GM08714 (cell line): ENCODE measurements around the gene ING2.
"Not testable (repeated sequence)": the region's sequence is repeated elsewhere in the genome, so short reads cannot be mapped to it uniquely, and the experiment has no call there.

Experiments
- H3K4me3 ChIP-seq: fragments of 200-500 bp; sonication (Bioruptor generic); 2 replicates; pipeline ENCODE4 v1.5.1; 2014; ENCODE audit warnings: mild to moderate bottlenecking, low read length, inconsistent platforms
- ZNF274 ChIP-seq: IDR thresholded peaks from 2 replicates; pipeline ENCODE4 v1.6.1; 2012; ENCODE audit warnings: mild to moderate bottlenecking, low read depth, low read length

The ING2 gene

DNA sequence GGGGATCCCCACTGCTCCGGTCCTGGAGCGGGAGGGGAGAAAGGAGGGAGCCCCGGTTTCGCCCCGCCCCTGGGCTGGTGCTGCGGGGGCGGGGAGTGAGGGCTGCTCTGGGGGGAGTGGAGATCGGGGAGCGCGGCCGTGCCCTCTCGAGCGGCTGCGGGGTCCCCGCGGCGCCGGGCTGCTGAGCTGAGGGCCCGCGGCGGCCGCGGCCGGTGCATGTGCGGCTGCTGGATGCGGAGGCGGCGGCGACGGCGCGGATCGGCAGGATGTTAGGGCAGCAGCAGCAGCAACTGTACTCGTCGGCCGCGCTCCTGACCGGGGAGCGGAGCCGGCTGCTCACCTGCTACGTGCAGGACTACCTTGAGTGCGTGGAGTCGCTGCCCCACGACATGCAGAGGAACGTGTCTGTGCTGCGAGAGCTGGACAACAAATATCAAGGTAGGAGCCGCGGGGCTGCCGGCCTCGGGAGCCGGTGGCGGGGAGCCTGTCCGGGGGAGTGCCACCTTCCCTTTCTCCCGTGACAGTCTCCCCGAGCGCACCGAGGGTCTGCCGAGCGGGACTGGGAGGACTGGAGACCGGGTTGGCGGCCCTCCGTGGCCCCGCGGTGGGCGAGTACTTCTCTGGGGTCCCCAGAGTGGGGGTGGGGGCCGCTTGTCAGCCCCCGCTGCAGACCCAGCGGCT lies at the start of gene ING2:
Gene ING2, plus strand, starts transcription at position 129 of the 681 bp plus-strand sequence. Its CDS starts 138 bp downstream, at position 267.
- no peak for TF ChIP-seq ZNF274

DNA sequence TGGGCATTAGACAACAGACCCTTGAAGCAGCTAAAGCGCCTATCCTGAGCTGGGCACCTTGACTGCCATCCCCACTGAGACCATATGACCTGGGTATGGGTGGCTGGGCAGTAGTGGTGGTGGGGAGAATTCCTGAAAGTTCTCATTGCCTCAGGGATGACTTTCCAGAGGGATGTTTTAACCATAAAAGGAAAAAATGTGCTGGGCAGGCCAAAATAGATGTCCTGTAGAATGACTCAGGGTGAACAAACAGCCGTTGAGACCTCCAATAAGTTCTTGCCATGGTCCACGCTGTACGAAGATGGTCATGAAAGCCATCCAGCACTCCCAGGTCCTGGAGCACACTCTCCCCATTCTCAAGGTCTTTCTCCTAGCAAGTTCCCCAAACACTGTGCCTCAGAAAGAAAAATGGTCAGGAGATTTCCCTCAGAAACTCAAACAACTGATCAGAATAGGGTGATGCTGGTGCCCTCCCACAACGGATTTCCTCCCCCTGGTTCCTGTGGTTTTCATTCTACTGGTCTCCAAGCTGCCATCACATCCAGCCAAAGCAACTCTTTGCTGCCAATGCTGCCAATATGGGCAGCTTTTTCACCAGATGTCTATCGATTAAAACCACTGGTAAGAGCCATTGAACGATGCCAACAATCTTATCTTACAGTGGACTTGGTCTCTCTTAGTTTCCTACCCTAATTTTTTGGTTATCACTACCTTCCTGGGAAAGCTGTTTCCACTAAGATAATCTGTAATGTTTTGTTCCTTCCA lies 49.2 kb upstream of the ING2 start:
- no peak overlapping the region for H3K4me3 ChIP-seq

More for the DNA sequence above, at the start of gene ING2:
- peak within 1 kb of the TSS; percentile 84 for H3K4me3 ChIP-seq

DNA sequence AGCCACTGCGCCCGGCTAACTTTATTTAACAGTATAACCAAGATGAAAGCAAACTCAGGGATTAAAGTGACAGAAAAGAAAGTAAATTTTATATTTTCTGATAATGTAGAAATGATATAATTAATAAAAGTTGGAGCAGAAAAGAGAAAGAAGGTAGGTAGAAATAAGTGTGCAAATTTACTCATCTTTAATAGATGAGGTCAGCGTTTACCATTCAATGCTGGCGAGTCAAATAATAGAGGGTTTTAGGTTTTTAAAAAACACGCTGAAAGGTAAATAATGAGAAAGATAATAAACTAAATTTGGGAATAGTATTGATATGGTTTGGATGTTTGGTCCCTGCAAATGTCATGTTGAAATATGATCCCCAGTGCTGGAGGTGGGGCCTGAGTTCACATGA lies 46.9 kb upstream of the ING2 start:
- TF ChIP-seq ZNF274, result no peak
- no peak overlapping the region for H3K4me3 ChIP-seq

More for the DNA sequence above, 49.2 kb upstream of the ING2 start:
- no peak for TF ChIP-seq ZNF274

- H3K4me3 ChIP-seq, result not testable (repeated sequence)
These were observed 40.8 kb upstream of the ING2 start for GRCh38 chr4:183463903-183464619.

- H3K4me3 ChIP-seq, result not testable (repeated sequence)
These were observed 39.0 kb upstream of the ING2 start for GRCh38 chr4:183465879-183466278.

- H3K4me3 ChIP-seq, result no peak overlapping the region
- no peak for TF ChIP-seq ZNF274
These were observed 37.6 kb upstream of the ING2 start for GRCh38 chr4:183467246-183467645.

- no peak for TF ChIP-seq ZNF274
- no peak overlapping the region for H3K4me3 ChIP-seq
These were observed 36.4 kb upstream of the ING2 start for GRCh38 chr4:183468210-183469095.

GRCh38 chr4:183469285-183469684 lies 35.6 kb upstream of the ING2 start:
- no peak overlapping the region for H3K4me3 ChIP-seq
- TF ChIP-seq ZNF274, result no peak

DNA sequence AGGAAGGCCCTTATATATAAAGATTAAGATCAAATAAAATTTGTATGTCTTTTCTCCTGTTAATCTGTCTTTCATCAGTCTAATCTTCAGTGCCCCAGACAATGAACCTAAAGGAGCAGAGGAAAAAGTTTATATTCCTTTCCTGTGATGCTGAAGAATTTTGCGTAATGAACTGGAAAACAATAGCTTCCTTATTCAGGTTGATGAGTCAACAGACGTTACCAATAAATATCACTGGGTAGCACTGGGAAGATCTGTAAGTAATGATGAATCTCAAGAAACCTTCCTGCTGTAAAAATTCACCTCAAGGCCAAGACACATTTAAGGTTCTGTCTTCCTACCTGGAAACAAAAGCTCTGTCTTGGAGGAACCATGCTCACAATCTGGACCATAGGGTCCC lies 34.9 kb upstream of the ING2 start:
- no peak for TF ChIP-seq ZNF274
- H3K4me3 ChIP-seq, result no peak overlapping the region

- no peak for TF ChIP-seq ZNF274
- no peak overlapping the region for H3K4me3 ChIP-seq
These were observed 34.0 kb upstream of the ING2 start for GRCh38 chr4:183470821-183471220.

DNA sequence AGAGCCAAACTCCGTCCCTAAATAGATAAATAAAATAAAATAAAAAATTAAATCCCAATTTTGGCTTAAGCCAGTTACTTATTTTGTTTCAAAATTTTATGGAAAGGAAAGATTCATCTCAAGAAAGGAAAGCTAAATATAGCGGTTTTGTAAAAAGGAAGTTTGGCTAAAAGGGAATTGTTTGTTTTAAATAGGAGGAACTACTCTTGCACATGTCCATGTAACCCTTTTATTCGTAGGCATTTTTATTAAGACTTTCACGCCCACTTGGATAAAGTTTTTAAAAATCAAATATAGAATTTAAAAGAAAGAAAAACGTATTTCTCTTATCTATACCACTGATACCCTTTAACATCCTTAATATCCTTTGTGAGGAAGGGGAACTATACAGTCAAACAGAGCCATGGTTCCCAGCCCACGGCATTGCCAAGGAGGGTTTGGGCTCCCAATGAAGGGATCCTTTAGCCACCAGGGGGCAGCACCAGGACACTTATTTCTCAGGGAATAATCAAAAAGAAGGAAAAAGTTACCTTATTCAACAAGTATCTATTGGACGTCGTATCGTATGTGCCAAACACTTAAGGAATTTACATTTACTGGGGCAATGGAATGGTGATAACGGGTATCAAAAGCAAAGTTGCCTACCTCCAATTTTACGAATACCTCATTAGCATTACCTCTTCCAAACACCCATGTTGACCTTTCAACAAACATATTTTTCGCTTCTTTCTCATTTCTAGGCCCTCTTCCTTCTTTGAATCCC lies 32.7 kb upstream of the ING2 start:
- no peak overlapping the region for H3K4me3 ChIP-seq
- TF ChIP-seq ZNF274, result no peak

GRCh38 chr4:183478123-183478522 lies 26.7 kb upstream of the ING2 start:
- no peak for TF ChIP-seq ZNF274
- H3K4me3 ChIP-seq, result no peak overlapping the region

GRCh38 chr4:183478926-183479325 lies 25.9 kb upstream of the ING2 start:
- no peak for TF ChIP-seq ZNF274
- H3K4me3 ChIP-seq, result no peak overlapping the region

- not testable (repeated sequence) for H3K4me3 ChIP-seq
These were observed 22.3 kb upstream of the ING2 start for GRCh38 chr4:183482515-183483095.
